Neural cell (in vitro differentiated cells): ENCODE data around the gene RBMS3. TPM values are rescaled to one million over a fixed set of nuclear protein-coding genes. Genes with fewer than 3 reads are reported as not detected.

Experiments
- H2AFZ ChIP-seq: fragments of 200-600, 300-800 bp; sonication (generic), shearing (Covaris generic); 2 replicates; pipeline ENCODE4 v1.6.0; 2014; ENCODE audit warnings: low read depth, mild to moderate bottlenecking, antibody characterized with exemption, low read length, moderate library complexity
- H3F3A ChIP-seq: fragments of 200-600 bp; shearing (Covaris generic); 2 replicates; pipeline ENCODE4 v1.6.1; 2016; ENCODE audit warnings: mild to moderate bottlenecking, moderate library complexity, mixed read lengths, antibody characterized with exemption, low read length; ENCODE audit not compliant: insufficient read depth, poor library complexity, severe bottlenecking
- H3K27ac ChIP-seq: fragments of 200-600, 300-800 bp; sonication (generic), shearing (Covaris generic); 2 replicates; pipeline ENCODE4 v1.5.1; 2014; ENCODE audit warnings: mild to moderate bottlenecking, low read length, moderate library complexity
- H3K27me3 ChIP-seq: fragments of 300-800, 200-600 bp; sonication (generic), shearing (Covaris generic); 2 replicates; pipeline ENCODE4 v1.6.0; 2014; ENCODE audit warnings: mild to moderate bottlenecking, low read depth, low read length, moderate library complexity; ENCODE audit not compliant: insufficient read depth
- H3K36me3 ChIP-seq: fragments of 300-800, 200-600 bp; sonication (generic), shearing (Covaris generic); 2 replicates; pipeline ENCODE4 v1.5.1; 2014; ENCODE audit warnings: mild to moderate bottlenecking, antibody characterized with exemption, low read length, moderate library complexity; ENCODE audit not compliant: insufficient read depth
- H3K4me2 ChIP-seq: fragments of 300-800, 200-600 bp; sonication (generic), shearing (Covaris generic); 2 replicates; pipeline ENCODE4 v1.6.0; 2014; ENCODE audit warnings: mild to moderate bottlenecking, low read length
- H3K4me3 ChIP-seq: fragments of 300-800, 200-600 bp; sonication (generic), shearing (Covaris generic); 2 replicates; pipeline ENCODE4 v1.5.1; 2014; ENCODE audit warnings: mild to moderate bottlenecking, low read length, moderate library complexity
- H3K79me2 ChIP-seq: fragments of 200-600 bp; shearing (Covaris generic); replicated peaks from 2 replicates; pipeline ENCODE4 v1.6.0; 2014; ENCODE audit warnings: mild to moderate bottlenecking, low read length, moderate library complexity; ENCODE audit not compliant: insufficient read depth
- H3K9ac ChIP-seq: fragments of 300-800, 200-600 bp; sonication (generic), shearing (Covaris generic); 2 replicates; pipeline ENCODE4 v1.6.1; 2016; ENCODE audit warnings: mild to moderate bottlenecking, low read length, mixed read lengths
- H3K9me2 ChIP-seq: fragments of 200-600 bp; shearing (Covaris generic); 2 replicates; pipeline ENCODE4 v1.6.1; 2016; ENCODE audit warnings: mild to moderate bottlenecking, low read length, mixed read lengths; ENCODE audit not compliant: insufficient read depth
- H3K9me3 ChIP-seq: fragments of 200-600, 300-800 bp; sonication (generic), shearing (Covaris generic); 2 replicates; pipeline ENCODE4 v1.6.1; 2016; ENCODE audit warnings: mild to moderate bottlenecking, mixed run types, low read length, moderate library complexity, mixed read lengths
- H4K20me1 ChIP-seq: fragments of 200-600 bp; shearing (Covaris generic); 2 replicates; pipeline ENCODE4 v1.6.1; 2016; ENCODE audit warnings: mild to moderate bottlenecking, mixed run types; ENCODE audit not compliant: insufficient read depth
- CTCF ChIP-seq: fragments of 450-650 bp; IDR thresholded peaks from 2 replicates; pipeline ENCODE4 v1.5.1; 2014; ENCODE audit warnings: antibody characterized with exemption, mild to moderate bottlenecking, moderate library complexity; ENCODE audit not compliant: poor library complexity, severe bottlenecking
- EP300 ChIP-seq: fragments of 450-650 bp; conservative IDR thresholded peaks from 2 replicates; pipeline ENCODE4 v1.6.1; 2014; ENCODE audit warnings: antibody characterized with exemption, mild to moderate bottlenecking, moderate library complexity; ENCODE audit not compliant: poor library complexity, severe bottlenecking
- EZH2 ChIP-seq: fragments of 200-600, 300-800 bp; shearing (Covaris generic), sonication (generic); IDR thresholded peaks from 2 replicates; pipeline ENCODE4 v1.6.1; 2014; ENCODE audit warnings: antibody characterized with exemption, low read length, borderline replicate concordance, mild to moderate bottlenecking; ENCODE audit not compliant: insufficient read depth, poor library complexity, severe bottlenecking
- MXI1 ChIP-seq: fragments of 450-650 bp; conservative IDR thresholded peaks from 2 replicates; pipeline ENCODE4 v1.6.1; 2014; ENCODE audit warnings: antibody characterized with exemption, mild to moderate bottlenecking; ENCODE audit not compliant: poor library complexity, severe bottlenecking
- POLR2AphosphoS5 ChIP-seq: IDR thresholded peaks from 2 replicates; pipeline ENCODE4 v1.6.1; 2012
- RAD21 ChIP-seq: fragments of 450-650 bp; conservative IDR thresholded peaks from 2 replicates; pipeline ENCODE4 v1.6.1; 2014; ENCODE audit warnings: antibody characterized with exemption, mild to moderate bottlenecking, moderate library complexity
- REST ChIP-seq: IDR thresholded peaks from 2 replicates; pipeline ENCODE4 v1.6.1; 2012; ENCODE audit warnings: borderline replicate concordance
- SMC3 ChIP-seq: fragments of 450-650 bp; conservative IDR thresholded peaks from 2 replicates; pipeline ENCODE4 v1.6.1; 2014; ENCODE audit warnings: antibody characterized with exemption, mild to moderate bottlenecking, moderate library complexity; ENCODE audit not compliant: poor library complexity
- TAF1 ChIP-seq: IDR thresholded peaks from 2 replicates; pipeline ENCODE4 v1.6.1; 2012; ENCODE audit warnings: low read depth
- polyA plus RNA-seq: library from polyadenylated mRNA; depleted of rRNA; stranded (reverse); fragments of >200 nt; gene quantifications from 2 replicates; pipeline ENCODE4 v1.2.3, GENCODE V29; 2014

Gene RBMS3
- polyA plus RNA-seq, 1 donor from 2014 or later = 0.53 TPM

GRCh38 chr3:29937185-29937584, 656.3 kb downstream of the RBMS3 start:
- H3K4me3 ChIP-seq = no peak overlapping the region
- no peak overlapping the region for H3K9ac ChIP-seq
- no peak overlapping the region for H2AFZ ChIP-seq
- no peaks in the 10 kb centered on the region for H3K9me3 ChIP-seq
- no peaks in the 10 kb centered on the region for H4K20me1 ChIP-seq
- no peak for TF ChIP-seq POLR2AphosphoS5
- no peak for TF ChIP-seq RAD21
- no peak for TF ChIP-seq EZH2
- H3K27me3 ChIP-seq = no peaks in the 10 kb centered on the region
- no peaks in the 10 kb centered on the region for H3K79me2 ChIP-seq
- H3K27ac ChIP-seq = no peak overlapping the region
- H3K36me3 ChIP-seq = no peaks in the 10 kb centered on the region
- H3F3A ChIP-seq = no peaks in the 10 kb centered on the region
- no peak overlapping the region for H3K4me2 ChIP-seq
- no peaks in the 10 kb centered on the region for H3K9me2 ChIP-seq

GRCh38 chr3:29940759-29941323, 660.0 kb downstream of the RBMS3 start:
- no peak for TF ChIP-seq RAD21

GRCh38 chr3:29942297-29942696, 661.4 kb downstream of the RBMS3 start:
- no peak overlapping the region for H3K4me3 ChIP-seq
- H3K27ac ChIP-seq = no peak overlapping the region
- H3K36me3 ChIP-seq = no peaks in the 10 kb centered on the region
- no peaks in the 10 kb centered on the region for H3F3A ChIP-seq
- H3K9me2 ChIP-seq = no peaks in the 10 kb centered on the region
- no peaks in the 10 kb centered on the region for H3K27me3 ChIP-seq
- H2AFZ ChIP-seq = no peak overlapping the region
- no peaks in the 10 kb centered on the region for H3K9me3 ChIP-seq
- no peak overlapping the region for H3K9ac ChIP-seq
- no peaks in the 10 kb centered on the region for H3K79me2 ChIP-seq
- H3K4me2 ChIP-seq = no peak overlapping the region
- H4K20me1 ChIP-seq = no peaks in the 10 kb centered on the region
- TF ChIP-seq MXI1 (no peak), REST (no peak), RAD21 (no peak), EP300 (no peak), POLR2AphosphoS5 (no peak), EZH2 (no peak), SMC3 (no peak), CTCF (no peak), TAF1 (no peak)

More at GRCh38 chr3:29940759-29941323, 660.0 kb downstream of the RBMS3 start:
- Histone ChIP-seq H3K4me3 (no peak overlapping the region), H3K9ac (no peak overlapping the region), H3K36me3 (no peaks in the 10 kb centered on the region), H4K20me1 (no peaks in the 10 kb centered on the region), H3K27ac (no peak overlapping the region), H3K9me3 (no peaks in the 10 kb centered on the region), H3F3A (no peaks in the 10 kb centered on the region), H3K4me2 (no peak overlapping the region), H2AFZ (no peak overlapping the region), H3K9me2 (no peaks in the 10 kb centered on the region), H3K79me2 (no peaks in the 10 kb centered on the region), H3K27me3 (no peaks in the 10 kb centered on the region)
